Psoas muscle (tissue), 8 donors: ENCODE data around the gene PRSS57. TPM values are rescaled to one million over a fixed set of nuclear protein-coding genes. Genes with fewer than 3 reads are reported as not detected.
"Not testable (repeated sequence)": the region's sequence is repeated elsewhere in the genome, so short reads cannot be mapped to it uniquely, and the experiment has no call there.

Experiments used
- ATAC-seq, 4 donors: fragments of 200-7000 bp; cut with Tn5 transposase; one replicate each; pipeline ENCODE4 v1.9.1; 2020; ENCODE audit warnings: moderate library complexity in 3 of 4, mild to moderate bottlenecking in 2 of 4
- DNase-seq, 2 donors: peaks; one replicate each; pipeline ENCODE4 v3.0.0-alpha.2; 2020
- H3K27ac ChIP-seq: fragments of 200-600 bp; one replicate; pipeline ENCODE4 v1.8.0; 2022
- H3K27me3 ChIP-seq, 3 donors: fragments of 200-600 bp in 1 of 3; one replicate each; pipeline versions ENCODE4 v1.6.1 to v1.8.0; 2013 to 2022; ENCODE audit warnings: low read length in 2 of 3, mild to moderate bottlenecking in 2 of 3, moderate library complexity in 1 of 3; ENCODE audit not compliant: insufficient read depth in 3 of 3
- H3K36me3 ChIP-seq, 2 donors: fragments of 200-600 bp in 1 of 2; one replicate each; pipeline versions ENCODE4 v1.6.1 to v1.8.0; 2013 to 2022; ENCODE audit warnings: low read depth in 1 of 2, mild to moderate bottlenecking in 1 of 2, moderate library complexity in 1 of 2; ENCODE audit not compliant: insufficient read depth in 1 of 2
- H3K4me1 ChIP-seq: fragments of 200-600 bp; one replicate; pipeline ENCODE4 v1.8.0; 2022
- H3K4me3 ChIP-seq: fragments of 200-600 bp; one replicate; pipeline ENCODE4 v1.8.0; 2022; ENCODE audit warnings: mild to moderate bottlenecking
- H3K9me3 ChIP-seq: fragments of 200-600 bp; one replicate; pipeline ENCODE4 v1.8.0; 2022
- WGBS, 3 donors: extraction: QIAGEN DNeasy Blood & Tissue Kit; methylation state at CpG; one replicate each; pipeline versions ENCODE4 v1.1.6 to v1.1.7; 2013; 5-methylcytosine and 5-hydroxymethylcytosine counted together
- intact Hi-C, 2 donors: fragments of 100-400 bp; cut with DNase I; formaldehyde crosslinking; loops; one replicate each; pipeline versions ENCODE4 v1.11.0 to v1.14.2; 2022
- polyA plus RNA-seq, 3 donors: library from polyadenylated mRNA; stranded (reverse); fragments of 200-250 nt; gene quantifications; one replicate each; pipeline ENCODE4 v1.2.3, GENCODE V29; 2013
- total RNA-seq, 4 donors: library from RNA; stranded (reverse); fragmentation: NEBNext Ultra II Directional in 2 of 4; extraction: Animal tissue kit (Norgen Biotek cat#: 25700) in 2 of 4; gene quantifications; one replicate each; pipeline versions ENCODE4 v1.2.1 to v1.2.4, GENCODE V29; 2021 to 2023
- TF ChIP-seq, protein P1 (sequence below): fragments of 200-600 bp; IDR thresholded peaks from one replicate; pipeline ENCODE4 v1.8.0; 2022; ENCODE audit warnings: antibody characterized with exemption
- donor health status: healthy with polysubstance abuse.
- donor health status: DM: no; HTN: no; CAD: no; lungs with moderate emphysema.
- donor health status: Bipolar disorder and iron deficiency.
- donor health status: healthy.
- donor health status: DM: yes; HTN: yes; CAD: no.
- donor health status: DM: no; HTN: no; CAD: no.
- donor health status: DM: no; HTN: no; CAD: no.
- donor health status: DM: yes; HTN: yes; CAD: no.

Gene PRSS57
- total and polyA plus RNA-seq, 7 donors: 0.05 to 0.25 TPM; not detected in 5

DNA sequence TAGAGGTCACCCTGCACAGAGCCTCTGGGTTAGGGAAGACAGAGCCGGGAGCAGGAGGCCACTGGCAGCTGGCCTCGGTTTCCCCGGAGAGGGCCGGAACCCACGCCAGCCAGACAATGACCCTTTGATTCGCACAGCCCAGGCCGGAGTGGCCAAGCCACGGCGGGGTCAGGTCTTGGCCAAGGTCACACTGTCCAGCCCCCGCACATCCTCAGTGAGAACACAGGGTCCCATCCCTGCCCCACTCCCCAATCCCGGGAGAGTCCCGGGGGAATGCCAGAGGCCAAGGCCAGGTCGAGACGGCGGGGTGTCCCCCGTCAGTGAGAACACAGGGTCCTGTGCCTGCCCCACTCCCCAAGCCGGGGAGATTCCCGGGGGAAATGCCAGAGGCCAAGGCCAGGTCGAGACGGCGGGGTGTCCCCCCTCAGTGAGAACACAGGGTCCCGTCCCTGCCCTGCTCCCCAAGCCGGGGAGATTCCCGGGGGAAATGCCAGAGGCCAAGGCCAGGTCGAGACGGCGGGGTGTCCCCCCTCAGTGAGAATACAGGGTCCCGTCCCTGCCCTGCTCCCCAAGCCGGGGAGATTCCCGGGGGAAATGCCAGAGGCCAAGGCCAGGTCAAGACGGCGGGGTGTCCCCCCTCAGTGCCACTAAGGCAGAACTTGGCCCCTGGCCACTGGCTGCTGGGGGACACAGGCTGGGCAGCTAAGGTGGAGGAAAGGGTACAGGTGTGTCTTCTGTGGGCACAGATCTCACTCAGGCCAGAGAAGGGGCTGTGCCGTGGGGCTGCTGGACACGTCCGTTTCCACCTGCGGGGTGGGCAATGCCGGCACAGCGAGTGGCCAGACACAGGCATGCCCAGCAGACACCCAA is 20.7 kb downstream of the PRSS57 start:
- 50 to 57% (median 55%) methylated on average over 27 to 38 of the region's 38 CpGs for WGBS, 3 donors
- TF ChIP-seq, protein P1, sequence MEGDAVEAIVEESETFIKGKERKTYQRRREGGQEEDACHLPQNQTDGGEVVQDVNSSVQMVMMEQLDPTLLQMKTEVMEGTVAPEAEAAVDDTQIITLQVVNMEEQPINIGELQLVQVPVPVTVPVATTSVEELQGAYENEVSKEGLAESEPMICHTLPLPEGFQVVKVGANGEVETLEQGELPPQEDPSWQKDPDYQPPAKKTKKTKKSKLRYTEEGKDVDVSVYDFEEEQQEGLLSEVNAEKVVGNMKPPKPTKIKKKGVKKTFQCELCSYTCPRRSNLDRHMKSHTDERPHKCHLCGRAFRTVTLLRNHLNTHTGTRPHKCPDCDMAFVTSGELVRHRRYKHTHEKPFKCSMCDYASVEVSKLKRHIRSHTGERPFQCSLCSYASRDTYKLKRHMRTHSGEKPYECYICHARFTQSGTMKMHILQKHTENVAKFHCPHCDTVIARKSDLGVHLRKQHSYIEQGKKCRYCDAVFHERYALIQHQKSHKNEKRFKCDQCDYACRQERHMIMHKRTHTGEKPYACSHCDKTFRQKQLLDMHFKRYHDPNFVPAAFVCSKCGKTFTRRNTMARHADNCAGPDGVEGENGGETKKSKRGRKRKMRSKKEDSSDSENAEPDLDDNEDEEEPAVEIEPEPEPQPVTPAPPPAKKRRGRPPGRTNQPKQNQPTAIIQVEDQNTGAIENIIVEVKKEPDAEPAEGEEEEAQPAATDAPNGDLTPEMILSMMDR: no peak
- DNase-seq: peak in 1 of 2 donors; percentile 56
- Histone ChIP-seq H3K27ac (no peak overlapping the region), H3K27me3 (peaks cover 0 to 19% (median 17%) of the 10 kb centered on the region in 3 donors), H3K36me3 (no peaks in the 10 kb centered on the region), H3K4me3 (no peak overlapping the region), H3K4me1 (peaks cover 17% of the 10 kb centered on the region), H3K9me3 (no peaks in the 10 kb centered on the region)
- intact Hi-C loops: no loop called here
- no peak for ATAC-seq

DNA sequence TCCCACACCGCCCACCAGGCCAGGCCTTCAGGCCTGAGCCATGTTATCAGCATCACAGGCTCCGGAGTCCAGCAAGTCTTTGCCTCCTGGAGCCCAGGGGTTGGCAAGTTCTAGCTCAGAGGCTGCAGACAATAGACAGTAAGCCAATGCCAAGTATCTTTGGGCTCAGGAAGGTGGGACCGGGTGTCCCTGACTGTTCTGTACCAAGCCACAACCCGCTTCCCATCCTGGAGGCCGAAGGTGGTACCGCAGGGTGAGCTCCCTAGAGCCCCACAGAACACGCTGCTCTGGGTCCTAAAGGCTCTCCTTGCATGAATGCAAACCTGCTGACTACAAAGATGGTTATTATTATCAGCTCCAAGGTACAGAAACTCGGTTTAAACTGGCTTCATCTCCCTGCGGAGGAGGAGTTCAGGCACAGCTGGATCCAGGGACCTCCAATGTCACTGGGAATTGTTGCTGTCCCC is 24.6 kb downstream of the PRSS57 start:
- ATAC-seq: no peak
- intact Hi-C loops: no loop called here

DNA sequence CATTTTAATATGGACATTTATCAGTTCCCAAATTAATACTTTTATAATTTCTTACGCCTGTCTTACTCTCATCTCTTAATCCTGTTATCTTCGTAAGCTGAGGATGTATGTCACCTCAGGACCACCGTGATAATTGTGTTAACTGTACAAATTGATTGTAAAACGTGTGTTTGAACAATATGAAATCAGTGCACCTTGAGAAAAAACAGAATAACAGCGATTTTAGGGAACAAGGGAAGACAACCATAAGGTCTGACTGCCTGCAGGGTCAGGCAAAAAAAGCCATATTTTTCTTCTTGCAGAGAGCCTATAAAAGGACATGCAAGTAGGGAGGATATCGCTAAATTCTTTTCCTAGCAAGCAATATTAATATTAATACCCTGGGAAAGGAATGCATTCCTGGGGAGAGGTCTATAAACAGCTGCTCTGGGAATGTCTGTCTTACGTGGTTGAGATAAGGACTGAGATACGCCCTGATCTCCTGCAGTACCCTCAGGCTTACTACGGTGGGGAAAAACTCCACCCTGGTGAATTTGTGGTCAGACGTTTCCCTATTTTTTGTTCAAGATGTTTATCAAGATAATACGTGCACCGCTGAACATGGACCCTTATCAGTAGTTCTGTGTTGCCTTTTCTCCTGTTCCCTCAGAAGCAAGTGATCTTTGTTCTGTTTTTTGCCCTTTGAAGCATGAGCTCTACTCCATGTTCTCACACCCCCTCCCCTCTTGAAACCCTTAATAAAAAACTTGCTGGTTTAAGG is 26.4 kb downstream of the PRSS57 start:
- intact Hi-C loops, DNase-seq, H3K36me3 ChIP-seq, H3K9me3 ChIP-seq, H3K27me3 ChIP-seq, ATAC-seq, H3K4me3 ChIP-seq, H3K4me1 ChIP-seq, H3K27ac ChIP-seq: not testable (repeated sequence)
- 63 to 65% (median 65%) methylated on average over 12 of the region's 12 CpGs for WGBS, 3 donors

More for the DNA sequence above, 24.6 kb downstream of the PRSS57 start:
- no peaks in the 10 kb centered on the region for H3K4me1 ChIP-seq
- no peak overlapping the region for H3K4me3 ChIP-seq
- no peak overlapping the region for H3K27ac ChIP-seq
- 66 to 73% (median 68%) methylated on average over 9 of the region's 9 CpGs for WGBS, 3 donors
- DNase-seq: no peak
- TF ChIP-seq, protein P1: no peak
- no peaks in the 10 kb centered on the region for H3K9me3 ChIP-seq
- H3K27me3 ChIP-seq: peaks cover 0 to 9% (median 6%) of the 10 kb centered on the region in 3 donors
- H3K36me3 ChIP-seq: no peaks in the 10 kb centered on the region

DNA sequence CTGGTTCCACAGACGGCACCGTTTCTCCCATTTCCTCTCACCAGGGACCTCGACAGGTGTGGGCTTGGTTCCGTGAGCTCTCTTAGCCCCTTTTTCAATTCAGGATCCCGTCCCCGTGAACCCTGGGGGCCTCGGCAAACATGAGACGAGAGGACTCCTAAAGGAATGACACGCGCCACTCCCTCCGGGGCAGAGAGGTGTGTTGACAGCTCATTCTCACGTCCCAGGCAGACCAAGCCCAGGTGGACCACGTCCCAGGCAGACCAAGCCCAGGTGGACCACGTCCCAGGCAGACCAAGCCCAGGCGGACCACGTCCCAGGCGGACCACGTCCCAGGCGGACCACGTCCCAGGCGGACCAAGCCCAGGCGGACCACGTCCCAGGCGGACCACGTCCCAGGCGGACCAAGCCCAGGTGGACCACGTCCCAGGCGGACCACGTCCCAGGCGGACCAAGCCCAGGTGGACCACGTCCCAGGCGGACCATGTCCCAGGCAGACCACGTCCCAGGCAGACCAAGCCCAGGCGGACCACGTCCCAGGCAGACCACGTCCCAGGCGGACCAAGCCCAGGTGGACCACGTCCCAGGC is 28.2 kb downstream of the PRSS57 start:
- not testable (repeated sequence) for H3K27ac ChIP-seq, H3K9me3 ChIP-seq, H3K4me3 ChIP-seq, H3K27me3 ChIP-seq, H3K36me3 ChIP-seq, ATAC-seq, DNase-seq
- intact Hi-C loops: loop anchor here in 1 of 2 donors (2.0 kb wide), 1 partner anchor 70 kb away; no protein-coding TSS in a partner anchor
- H3K4me1 ChIP-seq: peaks cover 12% of the 10 kb centered on the region
- WGBS, 3 donors: 86 to 93% (median 87%) methylated on average over 30 to 38 of the region's 38 CpGs

DNA sequence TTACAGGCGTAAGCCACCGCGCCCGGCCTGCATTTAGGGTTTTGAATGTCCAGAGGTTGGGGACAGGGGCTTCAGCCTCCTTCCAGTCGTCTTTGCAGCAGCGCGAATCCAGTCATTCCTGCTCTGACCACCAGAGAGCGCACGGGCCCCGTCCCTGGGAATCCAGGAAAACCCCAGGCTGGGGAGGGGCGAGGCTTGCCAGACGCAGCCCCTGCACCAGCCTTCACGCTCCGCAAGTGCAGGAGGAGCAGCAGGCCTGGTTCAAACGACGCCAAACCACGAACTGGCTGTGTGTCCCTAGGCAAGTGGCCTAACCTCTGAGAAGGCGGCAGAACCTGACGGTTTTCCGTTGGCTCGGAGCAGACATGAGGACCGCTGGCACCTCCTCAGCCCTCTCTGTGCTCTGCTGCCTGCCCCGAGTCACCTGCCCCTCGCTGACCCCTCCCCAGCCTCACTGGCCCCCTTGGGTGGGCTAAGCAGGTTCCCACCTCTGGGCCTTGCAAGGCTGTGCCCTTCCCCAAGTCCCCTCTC is 30.3 kb downstream of the PRSS57 start:
- Histone ChIP-seq H3K27me3 (no peaks in the 10 kb centered on the region), H3K36me3 (no peaks in the 10 kb centered on the region), H3K9me3 (no peaks in the 10 kb centered on the region), H3K27ac (no peak overlapping the region), H3K4me1 (peaks cover 32% of the 10 kb centered on the region), H3K4me3 (peak overlapping the region; percentile 44)
- intact Hi-C loops: loop anchor here (1.0 to 2.0 kb wide), 2 partner anchors 69 to 70 kb away; no protein-coding TSS in a partner anchor
- WGBS, 3 donors: 5 to 9% (median 7%) methylated on average over 22 to 24 of the region's 24 CpGs
- ATAC-seq (peak; percentile 23 to 68 (median 40)), DNase-seq (peak; percentile 82 to 88)
- TF ChIP-seq, protein P1: peak; percentile 90
